GM23338 (cell line): ENCODE data around the gene B3GALT4. TPM values are rescaled to one million over a fixed set of nuclear protein-coding genes. Genes with fewer than 3 reads are reported as not detected.
A peak's percentile ranks its signal among the peaks of the same experiment; 100 is the strongest.

Experiments
- ATAC-seq: fragments of 200-7000 bp; cut with Tn5 transposase; 3 replicates; pipeline ENCODE4 v1.9.1; 2020
- DNase-seq: peaks from one replicate; pipeline ENCODE4 v3.0.0-alpha.2; 2015; ENCODE audit warnings: low spot score
- H2AFZ ChIP-seq: fragments of 200-600 bp; sonication (generic); 2 replicates; pipeline ENCODE4 v1.8.0; 2016; ENCODE audit warnings: antibody characterized with exemption, mild to moderate bottlenecking, moderate library complexity
- H3F3A ChIP-seq: fragments of 200-600 bp; sonication (generic); replicated peaks from 2 replicates; pipeline ENCODE4 v1.8.0; 2017; ENCODE audit warnings: antibody characterized with exemption, mixed run types, low read depth
- H3K27ac ChIP-seq: fragments of 200-600 bp; sonication (generic); 2 replicates; pipeline ENCODE4 v1.6.1; 2016; ENCODE audit warnings: low read depth
- H3K27me3 ChIP-seq: fragments of 200-600 bp; sonication (generic); 2 replicates; pipeline ENCODE4 v1.8.0; 2016; ENCODE audit warnings: mild to moderate bottlenecking, mixed run types, moderate library complexity; ENCODE audit not compliant: insufficient read depth
- H3K36me3 ChIP-seq: fragments of 200-600 bp; sonication (generic); 2 replicates; pipeline ENCODE4 v1.8.0; 2016; ENCODE audit warnings: mild to moderate bottlenecking; ENCODE audit not compliant: insufficient read depth
- H3K4me1 ChIP-seq: fragments of 200-600 bp; sonication (generic); 2 replicates; pipeline ENCODE4 v1.8.0; 2016; ENCODE audit warnings: mild to moderate bottlenecking, moderate library complexity; ENCODE audit not compliant: insufficient read depth
- H3K4me2 ChIP-seq: fragments of 200-600 bp; sonication (generic); 2 replicates; pipeline ENCODE4 v1.7.1; 2017; ENCODE audit warnings: mixed run types
- H3K4me3 ChIP-seq: fragments of 200-600 bp; sonication (generic); 2 replicates; pipeline ENCODE4 v1.6.1; 2016; ENCODE audit warnings: mixed run types
- H3K79me2 ChIP-seq: fragments of 200-600 bp; sonication (generic); replicated peaks from 2 replicates; pipeline ENCODE4 v1.8.0; 2017; ENCODE audit warnings: mild to moderate bottlenecking; ENCODE audit not compliant: insufficient read depth
- H3K9me2 ChIP-seq: fragments of 200-600 bp; sonication (generic); 2 replicates; pipeline ENCODE4 v1.8.0; 2017; ENCODE audit not compliant: insufficient read depth
- H4K20me1 ChIP-seq: fragments of 200-600 bp; sonication (generic); replicated peaks from 2 replicates; pipeline ENCODE4 v1.8.0; 2017; ENCODE audit warnings: mild to moderate bottlenecking; ENCODE audit not compliant: insufficient read depth
- H3K27ac Mint-ChIP-seq: 2 replicates; pipeline ENCODE4 v1.8.0; 2020; ENCODE audit warnings: inconsistent platforms, mild to moderate bottlenecking, moderate library complexity, mixed read lengths
- H3K27me3 Mint-ChIP-seq: 3 replicates; pipeline ENCODE4 v1.8.0; 2022; ENCODE audit warnings: low read depth, mild to moderate bottlenecking, moderate library complexity, mixed read lengths, inconsistent platforms; ENCODE audit not compliant: insufficient read depth, poor library complexity
- H3K36me3 Mint-ChIP-seq: 3 replicates; pipeline ENCODE4 v1.8.0; 2021; ENCODE audit warnings: low read depth, mild to moderate bottlenecking, inconsistent platforms, moderate library complexity, mixed read lengths
- H3K4me1 Mint-ChIP-seq: 3 replicates; pipeline ENCODE4 v1.8.0; 2020; ENCODE audit warnings: mild to moderate bottlenecking, inconsistent platforms, mixed read lengths
- H3K4me3 Mint-ChIP-seq: 3 replicates; pipeline ENCODE4 v1.8.0; 2021; ENCODE audit warnings: moderate library complexity, mild to moderate bottlenecking, inconsistent platforms, mixed read lengths
- H3K9me3 Mint-ChIP-seq: 3 replicates; pipeline ENCODE4 v1.8.0; 2020; ENCODE audit warnings: moderate library complexity, mild to moderate bottlenecking, inconsistent platforms, mixed read lengths
- CREB1 ChIP-seq: fragments of 250-450 bp; sonication (Bioruptor Pico); IDR thresholded peaks from 2 replicates; pipeline ENCODE4 v1.5.0; 2020; ENCODE audit warnings: low read depth, mild to moderate bottlenecking, moderate library complexity
- EZH2 ChIP-seq: fragments of 200-600 bp; sonication (generic); IDR thresholded peaks from one replicate; pipeline ENCODE4 v1.8.0; 2017; ENCODE audit warnings: antibody characterized with exemption, mild to moderate bottlenecking, low read depth; ENCODE audit not compliant: unreplicated experiment
- EZH2phosphoT487 ChIP-seq: fragments of 200-600 bp; sonication (generic); IDR thresholded peaks from one replicate; pipeline ENCODE4 v1.8.1; 2018; ENCODE audit warnings: antibody characterized with exemption; ENCODE audit not compliant: unreplicated experiment
- JUNB ChIP-seq: IDR thresholded peaks from one replicate; pipeline ENCODE4 v1.6.1; 2016; ENCODE audit warnings: antibody characterized with exemption; ENCODE audit not compliant: unreplicated experiment
- NANOG ChIP-seq: IDR thresholded peaks from 2 replicates; pipeline ENCODE4 v1.6.1; 2016; ENCODE audit warnings: antibody characterized with exemption, borderline replicate concordance
- POLR2AphosphoS5 ChIP-seq: IDR thresholded peaks from 2 replicates; pipeline ENCODE4 v1.6.1; 2016; ENCODE audit warnings: antibody characterized with exemption, low read depth
- STAT1 ChIP-seq: IDR thresholded peaks from one replicate; pipeline ENCODE4 v1.6.1; 2016; ENCODE audit warnings: antibody characterized with exemption; ENCODE audit not compliant: unreplicated experiment
- ZNF114 ChIP-seq: fragments of 250-450 bp; sonication (Bioruptor Pico); IDR thresholded peaks from 2 replicates; pipeline ENCODE4 v1.5.0; 2020; ENCODE audit warnings: mild to moderate bottlenecking, moderate library complexity
- ZNF331 ChIP-seq: fragments of 250-450 bp; sonication (Bioruptor Pico); IDR thresholded peaks from 2 replicates; pipeline ENCODE4 v1.5.0; 2020; ENCODE audit warnings: low read depth, mild to moderate bottlenecking, moderate library complexity
- polyA plus RNA-seq: library from polyadenylated mRNA; unstranded; fragments of >200 nt; fragmentation: Nextera tagmentation; extraction: Ambion mirVana; gene quantifications from 2 replicates; pipeline ENCODE4 v1.2.1, GENCODE V29; 2016
- total RNA-seq: library from RNA; depleted of rRNA; stranded (reverse); fragments of >200 nt; shearing (Covaris generic); gene quantifications from 2 replicates; pipeline ENCODE4 v1.2.3, GENCODE V29; 2014
- TF ChIP-seq, protein P1 (sequence below): fragments of 250-450 bp; sonication (Bioruptor Pico); IDR thresholded peaks from 2 replicates; pipeline ENCODE4 v1.5.0; 2020; ENCODE audit warnings: mild to moderate bottlenecking, moderate library complexity
- TF ChIP-seq, protein P2 (sequence below), 2 experiments: fragments of 200-600 bp in 1 of 2; sonication (generic) in 1 of 2; conservative IDR thresholded peaks; 2 replicates each; pipeline versions ENCODE4 v1.5.1 to v1.6.1; 2016 to 2017; ENCODE audit warnings: antibody characterized with exemption in 2 of 2, low read depth in 2 of 2, mild to moderate bottlenecking in 2 of 2, moderate library complexity in 1 of 2
- TF ChIP-seq, protein P3 (sequence below): IDR thresholded peaks from 2 replicates; pipeline ENCODE4 v1.6.1; 2016; ENCODE audit warnings: antibody characterized with exemption
- TF ChIP-seq, protein P4 (sequence below): IDR thresholded peaks from one replicate; pipeline ENCODE4 v1.6.1; 2018; ENCODE audit warnings: antibody characterized with exemption; ENCODE audit not compliant: unreplicated experiment

B3GALT4 gene
- total and polyA plus RNA-seq, 2 experiments from 2014 or later, result 1.3 to 2.3 TPM

DNA sequence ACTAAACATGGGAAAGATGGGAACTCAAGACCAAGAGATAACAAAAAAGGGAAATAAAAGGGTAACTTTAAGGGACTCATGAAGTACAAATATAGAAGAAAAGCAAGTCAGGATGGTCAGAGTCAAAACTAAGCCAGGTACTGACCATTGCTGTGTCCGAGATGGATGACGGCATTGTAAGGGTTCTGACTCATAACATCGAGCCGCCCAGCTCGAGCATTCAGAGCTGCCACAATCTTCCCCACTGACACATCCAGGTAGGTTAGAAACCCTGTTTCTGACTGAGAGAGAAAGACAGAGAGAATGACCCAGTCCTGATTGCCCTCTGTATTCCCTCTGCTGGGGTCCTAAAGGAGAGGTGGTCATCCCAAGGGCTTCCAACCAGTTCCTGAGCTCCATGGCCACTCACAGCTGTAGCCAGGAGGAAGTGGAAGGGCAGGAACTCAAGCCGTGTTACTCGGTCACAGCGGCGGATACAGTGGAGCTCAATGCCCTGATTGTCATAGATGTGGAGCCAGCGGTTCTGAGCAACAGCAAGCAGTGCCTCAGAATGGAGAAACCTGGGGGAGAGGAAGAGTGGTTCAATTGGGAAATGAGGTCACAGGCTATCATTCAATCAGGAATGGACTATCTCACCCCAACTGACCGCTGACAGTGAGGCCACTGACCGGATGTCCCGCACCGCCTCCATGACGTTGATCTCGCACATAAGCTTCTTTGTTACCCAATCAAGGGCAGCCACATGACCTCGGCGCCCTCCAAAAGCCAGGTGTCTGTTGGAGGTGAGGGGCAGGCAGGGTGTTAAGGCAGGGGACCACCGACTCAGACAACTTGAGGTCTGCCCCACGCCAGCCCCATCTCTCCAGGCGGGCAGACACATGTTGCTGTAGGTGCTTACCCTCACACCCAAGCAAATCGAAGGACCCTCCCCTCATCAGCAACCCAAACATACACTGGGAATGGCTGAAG lies 10.3 kb downstream of the B3GALT4 start:
- no peaks in the 10 kb centered on the region for H3K9me3 Mint-ChIP-seq
- H3K79me2 ChIP-seq, result peaks cover 39% of the 10 kb centered on the region
- H2AFZ ChIP-seq, result no peak overlapping the region

More for the DNA sequence above, 10.3 kb downstream of the B3GALT4 start:
- Mint-ChIP-seq H3K36me3 (peaks cover 55% of the 10 kb centered on the region), H3K27me3 (no peaks in the 10 kb centered on the region), H3K27ac (no peak overlapping the region), H3K4me1 (peaks cover 16% of the 10 kb centered on the region), H3K4me3 (peak overlapping the region; percentile 96)
- ATAC-seq (no peak), DNase-seq (no peak)
- TF ChIP-seq NANOG, result no peak
- no peak for TF ChIP-seq JUNB
- TF ChIP-seq, protein P1, sequence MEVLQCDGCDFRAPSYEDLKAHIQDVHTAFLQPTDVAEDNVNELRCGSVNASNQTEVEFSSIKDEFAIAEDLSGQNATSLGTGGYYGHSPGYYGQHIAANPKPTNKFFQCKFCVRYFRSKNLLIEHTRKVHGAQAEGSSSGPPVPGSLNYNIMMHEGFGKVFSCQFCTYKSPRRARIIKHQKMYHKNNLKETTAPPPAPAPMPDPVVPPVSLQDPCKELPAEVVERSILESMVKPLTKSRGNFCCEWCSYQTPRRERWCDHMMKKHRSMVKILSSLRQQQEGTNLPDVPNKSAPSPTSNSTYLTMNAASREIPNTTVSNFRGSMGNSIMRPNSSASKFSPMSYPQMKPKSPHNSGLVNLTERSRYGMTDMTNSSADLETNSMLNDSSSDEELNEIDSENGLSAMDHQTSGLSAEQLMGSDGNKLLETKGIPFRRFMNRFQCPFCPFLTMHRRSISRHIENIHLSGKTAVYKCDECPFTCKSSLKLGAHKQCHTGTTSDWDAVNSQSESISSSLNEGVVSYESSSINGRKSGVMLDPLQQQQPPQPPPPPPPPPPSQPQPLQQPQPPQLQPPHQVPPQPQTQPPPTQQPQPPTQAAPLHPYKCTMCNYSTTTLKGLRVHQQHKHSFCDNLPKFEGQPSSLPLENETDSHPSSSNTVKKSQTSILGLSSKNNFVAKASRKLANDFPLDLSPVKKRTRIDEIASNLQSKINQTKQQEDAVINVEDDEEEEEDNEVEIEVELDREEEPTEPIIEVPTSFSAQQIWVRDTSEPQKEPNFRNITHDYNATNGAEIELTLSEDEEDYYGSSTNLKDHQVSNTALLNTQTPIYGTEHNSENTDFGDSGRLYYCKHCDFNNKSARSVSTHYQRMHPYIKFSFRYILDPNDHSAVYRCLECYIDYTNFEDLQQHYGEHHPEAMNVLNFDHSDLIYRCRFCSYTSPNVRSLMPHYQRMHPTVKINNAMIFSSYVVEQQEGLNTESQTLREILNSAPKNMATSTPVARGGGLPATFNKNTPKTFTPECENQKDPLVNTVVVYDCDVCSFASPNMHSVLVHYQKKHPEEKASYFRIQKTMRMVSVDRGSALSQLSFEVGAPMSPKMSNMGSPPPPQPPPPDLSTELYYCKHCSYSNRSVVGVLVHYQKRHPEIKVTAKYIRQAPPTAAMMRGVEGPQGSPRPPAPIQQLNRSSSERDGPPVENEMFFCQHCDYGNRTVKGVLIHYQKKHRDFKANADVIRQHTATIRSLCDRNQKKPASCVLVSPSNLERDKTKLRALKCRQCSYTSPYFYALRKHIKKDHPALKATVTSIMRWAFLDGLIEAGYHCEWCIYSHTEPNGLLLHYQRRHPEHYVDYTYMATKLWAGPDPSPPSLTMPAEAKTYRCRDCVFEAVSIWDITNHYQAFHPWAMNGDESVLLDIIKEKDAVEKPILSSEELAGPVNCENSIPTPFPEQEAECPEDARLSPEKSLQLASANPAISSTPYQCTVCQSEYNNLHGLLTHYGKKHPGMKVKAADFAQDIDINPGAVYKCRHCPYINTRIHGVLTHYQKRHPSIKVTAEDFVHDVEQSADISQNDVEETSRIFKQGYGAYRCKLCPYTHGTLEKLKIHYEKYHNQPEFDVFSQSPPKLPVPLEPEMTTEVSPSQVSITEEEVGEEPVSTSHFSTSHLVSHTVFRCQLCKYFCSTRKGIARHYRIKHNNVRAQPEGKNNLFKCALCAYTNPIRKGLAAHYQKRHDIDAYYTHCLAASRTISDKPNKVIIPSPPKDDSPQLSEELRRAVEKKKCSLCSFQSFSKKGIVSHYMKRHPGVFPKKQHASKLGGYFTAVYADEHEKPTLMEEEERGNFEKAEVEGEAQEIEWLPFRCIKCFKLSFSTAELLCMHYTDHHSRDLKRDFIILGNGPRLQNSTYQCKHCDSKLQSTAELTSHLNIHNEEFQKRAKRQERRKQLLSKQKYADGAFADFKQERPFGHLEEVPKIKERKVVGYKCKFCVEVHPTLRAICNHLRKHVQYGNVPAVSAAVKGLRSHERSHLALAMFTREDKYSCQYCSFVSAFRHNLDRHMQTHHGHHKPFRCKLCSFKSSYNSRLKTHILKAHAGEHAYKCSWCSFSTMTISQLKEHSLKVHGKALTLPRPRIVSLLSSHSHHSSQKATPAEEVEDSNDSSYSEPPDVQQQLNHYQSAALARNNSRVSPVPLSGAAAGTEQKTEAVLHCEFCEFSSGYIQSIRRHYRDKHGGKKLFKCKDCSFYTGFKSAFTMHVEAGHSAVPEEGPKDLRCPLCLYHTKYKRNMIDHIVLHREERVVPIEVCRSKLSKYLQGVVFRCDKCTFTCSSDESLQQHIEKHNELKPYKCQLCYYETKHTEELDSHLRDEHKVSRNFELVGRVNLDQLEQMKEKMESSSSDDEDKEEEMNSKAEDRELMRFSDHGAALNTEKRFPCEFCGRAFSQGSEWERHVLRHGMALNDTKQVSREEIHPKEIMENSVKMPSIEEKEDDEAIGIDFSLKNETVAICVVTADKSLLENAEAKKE, result no peak
- no peak for TF ChIP-seq ZNF114 (CRISPR knock-in tag)
- TF ChIP-seq STAT1, result no peak
- TF ChIP-seq CREB1 (CRISPR knock-in tag), result no peak
- TF ChIP-seq, protein P2, sequence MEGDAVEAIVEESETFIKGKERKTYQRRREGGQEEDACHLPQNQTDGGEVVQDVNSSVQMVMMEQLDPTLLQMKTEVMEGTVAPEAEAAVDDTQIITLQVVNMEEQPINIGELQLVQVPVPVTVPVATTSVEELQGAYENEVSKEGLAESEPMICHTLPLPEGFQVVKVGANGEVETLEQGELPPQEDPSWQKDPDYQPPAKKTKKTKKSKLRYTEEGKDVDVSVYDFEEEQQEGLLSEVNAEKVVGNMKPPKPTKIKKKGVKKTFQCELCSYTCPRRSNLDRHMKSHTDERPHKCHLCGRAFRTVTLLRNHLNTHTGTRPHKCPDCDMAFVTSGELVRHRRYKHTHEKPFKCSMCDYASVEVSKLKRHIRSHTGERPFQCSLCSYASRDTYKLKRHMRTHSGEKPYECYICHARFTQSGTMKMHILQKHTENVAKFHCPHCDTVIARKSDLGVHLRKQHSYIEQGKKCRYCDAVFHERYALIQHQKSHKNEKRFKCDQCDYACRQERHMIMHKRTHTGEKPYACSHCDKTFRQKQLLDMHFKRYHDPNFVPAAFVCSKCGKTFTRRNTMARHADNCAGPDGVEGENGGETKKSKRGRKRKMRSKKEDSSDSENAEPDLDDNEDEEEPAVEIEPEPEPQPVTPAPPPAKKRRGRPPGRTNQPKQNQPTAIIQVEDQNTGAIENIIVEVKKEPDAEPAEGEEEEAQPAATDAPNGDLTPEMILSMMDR (conservative IDR thresholded peaks at IDR 0.05; ENCODE audit: low read depth in 2 of 2), result no peak
- TF ChIP-seq, protein P3, sequence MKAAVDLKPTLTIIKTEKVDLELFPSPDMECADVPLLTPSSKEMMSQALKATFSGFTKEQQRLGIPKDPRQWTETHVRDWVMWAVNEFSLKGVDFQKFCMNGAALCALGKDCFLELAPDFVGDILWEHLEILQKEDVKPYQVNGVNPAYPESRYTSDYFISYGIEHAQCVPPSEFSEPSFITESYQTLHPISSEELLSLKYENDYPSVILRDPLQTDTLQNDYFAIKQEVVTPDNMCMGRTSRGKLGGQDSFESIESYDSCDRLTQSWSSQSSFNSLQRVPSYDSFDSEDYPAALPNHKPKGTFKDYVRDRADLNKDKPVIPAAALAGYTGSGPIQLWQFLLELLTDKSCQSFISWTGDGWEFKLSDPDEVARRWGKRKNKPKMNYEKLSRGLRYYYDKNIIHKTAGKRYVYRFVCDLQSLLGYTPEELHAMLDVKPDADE, result no peak
- no peak for TF ChIP-seq EZH2phosphoT487
- TF ChIP-seq EZH2, result no peak
- TF ChIP-seq, protein P4, sequence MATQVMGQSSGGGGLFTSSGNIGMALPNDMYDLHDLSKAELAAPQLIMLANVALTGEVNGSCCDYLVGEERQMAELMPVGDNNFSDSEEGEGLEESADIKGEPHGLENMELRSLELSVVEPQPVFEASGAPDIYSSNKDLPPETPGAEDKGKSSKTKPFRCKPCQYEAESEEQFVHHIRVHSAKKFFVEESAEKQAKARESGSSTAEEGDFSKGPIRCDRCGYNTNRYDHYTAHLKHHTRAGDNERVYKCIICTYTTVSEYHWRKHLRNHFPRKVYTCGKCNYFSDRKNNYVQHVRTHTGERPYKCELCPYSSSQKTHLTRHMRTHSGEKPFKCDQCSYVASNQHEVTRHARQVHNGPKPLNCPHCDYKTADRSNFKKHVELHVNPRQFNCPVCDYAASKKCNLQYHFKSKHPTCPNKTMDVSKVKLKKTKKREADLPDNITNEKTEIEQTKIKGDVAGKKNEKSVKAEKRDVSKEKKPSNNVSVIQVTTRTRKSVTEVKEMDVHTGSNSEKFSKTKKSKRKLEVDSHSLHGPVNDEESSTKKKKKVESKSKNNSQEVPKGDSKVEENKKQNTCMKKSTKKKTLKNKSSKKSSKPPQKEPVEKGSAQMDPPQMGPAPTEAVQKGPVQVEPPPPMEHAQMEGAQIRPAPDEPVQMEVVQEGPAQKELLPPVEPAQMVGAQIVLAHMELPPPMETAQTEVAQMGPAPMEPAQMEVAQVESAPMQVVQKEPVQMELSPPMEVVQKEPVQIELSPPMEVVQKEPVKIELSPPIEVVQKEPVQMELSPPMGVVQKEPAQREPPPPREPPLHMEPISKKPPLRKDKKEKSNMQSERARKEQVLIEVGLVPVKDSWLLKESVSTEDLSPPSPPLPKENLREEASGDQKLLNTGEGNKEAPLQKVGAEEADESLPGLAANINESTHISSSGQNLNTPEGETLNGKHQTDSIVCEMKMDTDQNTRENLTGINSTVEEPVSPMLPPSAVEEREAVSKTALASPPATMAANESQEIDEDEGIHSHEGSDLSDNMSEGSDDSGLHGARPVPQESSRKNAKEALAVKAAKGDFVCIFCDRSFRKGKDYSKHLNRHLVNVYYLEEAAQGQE, result no peak
- TF ChIP-seq POLR2AphosphoS5, result no peak
- no peak for TF ChIP-seq ZNF331 (CRISPR knock-in tag)
- Histone ChIP-seq H3K4me2 (no peak overlapping the region), H3K27me3 (no peaks in the 10 kb centered on the region), H3K9me2 (no peaks in the 10 kb centered on the region), H3K27ac (no peak overlapping the region), H3K36me3 (peaks cover 25% of the 10 kb centered on the region), H3K4me1 (peaks cover 13% of the 10 kb centered on the region), H4K20me1 (peaks cover 17% of the 10 kb centered on the region), H3F3A (peaks cover 4% of the 10 kb centered on the region; the same call in 1 of the 2 replicates), H3K4me3 (no peak overlapping the region)
